ENCODE data around the gene DMAP1.
A peak's percentile ranks its signal among the peaks of the same experiment; 100 is the strongest.
"Not testable (repeated sequence)": the region's sequence is repeated elsewhere in the genome, so short reads cannot be mapped to it uniquely, and the experiment has no call there.

The DMAP1 gene

GRCh38 chr1:44213222-44214112, at the start of gene DMAP1:
DMAP1 (plus strand) TSS chr1:44213471; CDS start chr1:44213754, 283 bp downstream.
- peak; percentile 94 for DNase-seq

GRCh38 chr1:44168520-44169098, 44.7 kb upstream of the DMAP1 start:
- DNase-seq = no peak

- DNase-seq = no peak
These were observed 42.9 kb upstream of the DMAP1 start for GRCh38 chr1:44170281-44170823.

GRCh38 chr1:44174630-44175029, 38.6 kb upstream of the DMAP1 start:
- no peak for DNase-seq

GRCh38 chr1:44200336-44200735, 12.9 kb upstream of the DMAP1 start:
- no peak for DNase-seq

GRCh38 chr1:44206545-44206944, 6.7 kb upstream of the DMAP1 start:
- DNase-seq = not testable (repeated sequence)

- DNase-seq = no peak
These were observed 5.0 kb upstream of the DMAP1 start for GRCh38 chr1:44208226-44208625.

GRCh38 chr1:44210595-44210994, 2.7 kb upstream of the DMAP1 start:
- no peak for DNase-seq

- no peak for DNase-seq
These were observed 683 bp upstream of the DMAP1 start for GRCh38 chr1:44212355-44213221.

GRCh38 chr1:44217809-44218410, 4.6 kb downstream of the DMAP1 start:
- peak; percentile 78 for DNase-seq

- no peak for DNase-seq
These were observed 5.4 kb downstream of the DMAP1 start for GRCh38 chr1:44218503-44219300.

GRCh38 chr1:44219301-44219626, 6.0 kb downstream of the DMAP1 start:
- no peak for DNase-seq

- DNase-seq = no peak
These were observed 6.9 kb downstream of the DMAP1 start for GRCh38 chr1:44220001-44220751.

- DNase-seq = no peak
These were observed 7.5 kb downstream of the DMAP1 start for GRCh38 chr1:44220755-44221154.

GRCh38 chr1:44221769-44222168, 8.5 kb downstream of the DMAP1 start:
- DNase-seq = no peak

- no peak for DNase-seq
These were observed 9.3 kb downstream of the DMAP1 start for GRCh38 chr1:44222397-44223186.

- DNase-seq = no peak
These were observed 9.9 kb downstream of the DMAP1 start for GRCh38 chr1:44223187-44223610.

GRCh38 chr1:44225761-44226160, 12.5 kb downstream of the DMAP1 start:
- no peak for DNase-seq

GRCh38 chr1:44227211-44227610, 13.9 kb downstream of the DMAP1 start:
- no peak for DNase-seq

GRCh38 chr1:44228218-44228617, 14.9 kb downstream of the DMAP1 start:
- DNase-seq = no peak
